Left lung (tissue), 10 donors: Measurements from ENCODE around the gene ENTR1. TPM values are rescaled to one million over a fixed set of nuclear protein-coding genes. Genes with fewer than 3 reads are reported as not detected.
A peak's percentile ranks its signal among the peaks of the same experiment; 100 is the strongest.

Experiments used
- ATAC-seq: fragments of 200-7000 bp; cut with Tn5 transposase; one replicate; pipeline ENCODE4 v1.9.1; 2020; ENCODE audit warnings: moderate library complexity
- DNase-seq, 4 donors: peaks; one replicate each; pipeline ENCODE4 v3.0.0-alpha.2; 2013 to 2020
- H3K27ac ChIP-seq, 2 donors: fragments of 200-600 bp; sonication (generic) in 1 of 2; one replicate each; pipeline versions ENCODE4 v1.5.0 to v1.8.0; 2020 to 2021
- H3K27me3 ChIP-seq, 2 donors: fragments of 200-600 bp; sonication (generic) in 1 of 2; one replicate each; pipeline versions ENCODE4 v1.5.0 to v1.8.0; 2020 to 2021
- H3K36me3 ChIP-seq, 2 donors: fragments of 200-600 bp; sonication (generic) in 1 of 2; one replicate each; pipeline versions ENCODE4 v1.5.0 to v1.8.0; 2020 to 2021
- H3K4me1 ChIP-seq, 2 donors: fragments of 200-600 bp; one replicate each; pipeline ENCODE4 v1.8.0; 2021
- H3K4me3 ChIP-seq, 2 donors: fragments of 200-600 bp; sonication (generic) in 1 of 2; one replicate each; pipeline versions ENCODE4 v1.5.0 to v1.8.0; 2020 to 2021; ENCODE audit warnings: mild to moderate bottlenecking in 1 of 2
- H3K9me3 ChIP-seq, 2 donors: fragments of 200-600 bp; sonication (generic) in 1 of 2; one replicate each; pipeline versions ENCODE4 v1.5.0 to v1.8.0; 2020 to 2021
- intact Hi-C, 2 donors: fragments of 100-400 bp; cut with DNase I; formaldehyde crosslinking; loops; one replicate each; pipeline versions ENCODE4 v1.11.2 to v1.14.2; 2022
- polyA plus RNA-seq, 6 donors: library from polyadenylated mRNA; unstranded; fragments of 120-200 nt; gene quantifications; one replicate each; pipeline ENCODE4 v1.2.1, GENCODE V29; 2013; ENCODE audit not compliant: insufficient read length in 6 of 6
- total RNA-seq, 2 donors: library from RNA; stranded (reverse); fragmentation: NEBNext Ultra II Directional; extraction: Animal tissue kit (Norgen Biotek cat#: 25700); gene quantifications; one replicate each; pipeline ENCODE4 v1.2.1, GENCODE V29; 2021
- TF ChIP-seq, protein P1 (sequence below), 2 donors: fragments of 200-600 bp; sonication (generic) in 1 of 2; IDR thresholded peaks; one replicate each; pipeline versions ENCODE4 v1.5.0 to v1.8.0; 2021; ENCODE audit warnings: antibody characterized with exemption in 2 of 2
- donor health status: DM: no; HTN: yes; CAD: no.
- donor health status: DM: no; HTN: no; CAD: no.

The ENTR1 gene
- total and polyA plus RNA-seq, 8 donors = 37.8 to 64.5 (median 51.8) TPM

DNA sequence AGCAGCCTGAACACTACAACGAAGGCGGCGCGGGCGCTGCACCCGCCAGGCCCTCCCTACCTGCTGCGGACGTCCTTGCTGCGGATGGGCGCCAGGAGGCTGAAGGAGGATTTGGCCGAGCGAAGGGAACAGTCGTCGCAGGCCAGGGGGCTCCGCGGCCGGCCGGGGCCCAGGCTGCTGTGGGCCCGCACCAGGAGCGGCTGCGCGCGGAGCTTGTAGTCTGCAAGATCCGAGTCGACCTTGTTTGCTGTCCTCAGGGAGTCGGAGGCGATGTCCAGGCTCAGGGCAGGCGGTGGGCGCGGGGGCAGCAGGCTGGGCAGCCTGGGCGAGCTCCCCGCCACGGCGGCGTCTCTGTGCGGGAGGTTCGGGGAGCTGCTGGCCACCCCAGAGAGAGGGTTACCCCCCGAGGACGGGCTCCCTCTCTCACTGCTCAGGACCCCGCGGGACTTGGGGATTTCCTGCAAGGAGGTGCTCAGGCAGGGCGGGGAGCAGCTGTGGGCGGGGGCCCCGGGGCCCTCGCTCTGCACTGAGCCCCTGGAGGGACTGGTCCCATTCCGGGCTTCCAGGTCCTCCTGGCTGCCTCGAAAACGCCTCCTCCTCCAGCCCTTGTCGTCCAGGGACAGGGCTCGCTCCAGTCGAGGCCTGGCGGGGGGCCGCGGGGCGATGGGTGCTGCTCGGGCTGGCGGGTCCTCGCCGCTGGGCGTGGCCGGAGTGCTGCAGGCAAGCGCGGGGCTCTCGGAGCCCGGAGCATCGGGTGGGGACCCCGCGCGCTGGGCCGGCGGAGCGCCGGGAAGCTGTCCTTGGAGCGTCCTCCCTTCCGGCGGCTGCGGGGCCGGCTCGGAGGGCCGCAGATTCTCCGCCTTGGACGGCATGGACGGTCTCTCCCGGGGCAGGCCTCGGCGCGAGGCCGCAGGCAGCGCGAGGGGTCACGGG, 28.4 kb upstream of the ENTR1 start:
- H3K4me1 ChIP-seq = peaks cover 13 to 41% of the 10 kb centered on the region in 2 donors
- H3K27me3 ChIP-seq = peaks cover 0 to 11% of the 10 kb centered on the region in 2 donors
- H3K36me3 ChIP-seq = peaks cover 0 to 46% of the 10 kb centered on the region in 2 donors
- H3K27ac ChIP-seq = peak overlapping the region in 1 of 2 donors; percentile 75
- no peaks in the 10 kb centered on the region for H3K9me3 ChIP-seq
- intact Hi-C loops = no loop called here
- peak overlapping the region; percentile 91 to 92 for H3K4me3 ChIP-seq
- TF ChIP-seq, protein P1, sequence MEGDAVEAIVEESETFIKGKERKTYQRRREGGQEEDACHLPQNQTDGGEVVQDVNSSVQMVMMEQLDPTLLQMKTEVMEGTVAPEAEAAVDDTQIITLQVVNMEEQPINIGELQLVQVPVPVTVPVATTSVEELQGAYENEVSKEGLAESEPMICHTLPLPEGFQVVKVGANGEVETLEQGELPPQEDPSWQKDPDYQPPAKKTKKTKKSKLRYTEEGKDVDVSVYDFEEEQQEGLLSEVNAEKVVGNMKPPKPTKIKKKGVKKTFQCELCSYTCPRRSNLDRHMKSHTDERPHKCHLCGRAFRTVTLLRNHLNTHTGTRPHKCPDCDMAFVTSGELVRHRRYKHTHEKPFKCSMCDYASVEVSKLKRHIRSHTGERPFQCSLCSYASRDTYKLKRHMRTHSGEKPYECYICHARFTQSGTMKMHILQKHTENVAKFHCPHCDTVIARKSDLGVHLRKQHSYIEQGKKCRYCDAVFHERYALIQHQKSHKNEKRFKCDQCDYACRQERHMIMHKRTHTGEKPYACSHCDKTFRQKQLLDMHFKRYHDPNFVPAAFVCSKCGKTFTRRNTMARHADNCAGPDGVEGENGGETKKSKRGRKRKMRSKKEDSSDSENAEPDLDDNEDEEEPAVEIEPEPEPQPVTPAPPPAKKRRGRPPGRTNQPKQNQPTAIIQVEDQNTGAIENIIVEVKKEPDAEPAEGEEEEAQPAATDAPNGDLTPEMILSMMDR (IDR thresholded peaks at IDR 0.05) = no peak
- ATAC-seq (peak; percentile 45), DNase-seq (peak in 3 of 4 donors; percentile 5 to 87 (median 13))

DNA sequence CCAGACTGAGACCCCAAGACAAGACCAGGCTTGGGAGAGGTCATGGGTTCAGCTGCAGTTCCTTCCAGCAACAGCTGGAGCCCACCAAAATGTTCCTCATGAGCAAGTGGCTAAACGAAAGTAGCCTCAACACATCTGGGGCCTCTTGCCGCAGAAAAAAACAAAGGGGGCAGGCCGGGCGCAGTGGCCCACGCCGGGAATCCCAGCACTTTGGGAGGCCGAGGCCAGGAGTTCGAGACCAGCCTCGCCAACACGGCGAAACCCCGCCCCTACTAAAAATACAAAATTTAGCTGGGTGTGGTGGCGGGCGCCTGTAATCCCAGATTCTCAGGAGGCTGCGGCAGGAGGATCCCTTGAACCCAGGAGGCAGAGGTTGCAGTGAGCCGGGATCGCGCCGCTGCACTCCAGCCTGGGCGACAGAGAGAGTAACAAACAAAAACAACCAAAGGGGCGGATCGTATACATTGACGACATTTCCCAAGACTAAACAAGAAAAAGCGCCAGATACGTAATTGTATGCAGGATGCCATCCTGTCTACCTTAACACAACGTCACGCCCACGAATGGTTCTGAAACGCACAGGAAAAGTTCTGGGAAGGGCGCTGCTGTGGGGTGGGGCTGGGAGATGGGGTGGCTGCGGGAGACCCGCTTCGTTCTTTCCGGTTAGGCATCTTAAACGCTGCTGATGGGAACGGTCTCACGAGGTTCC, 27.6 kb upstream of the ENTR1 start:
- H3K4me1 ChIP-seq = peaks cover 13 to 41% of the 10 kb centered on the region in 2 donors
- no peak for ATAC-seq
- peak in 1 of 4 donors; percentile 45 for DNase-seq
- H3K9me3 ChIP-seq = no peaks in the 10 kb centered on the region
- TF ChIP-seq, protein P1 (IDR thresholded peaks at IDR 0.05) = no peak
- peak overlapping the region; percentile 91 to 92 for H3K4me3 ChIP-seq
- peaks cover 0 to 11% of the 10 kb centered on the region in 2 donors for H3K27me3 ChIP-seq
- H3K27ac ChIP-seq = no peak overlapping the region
- intact Hi-C loops = no loop called here
- H3K36me3 ChIP-seq = peaks cover 0 to 46% of the 10 kb centered on the region in 2 donors

DNA sequence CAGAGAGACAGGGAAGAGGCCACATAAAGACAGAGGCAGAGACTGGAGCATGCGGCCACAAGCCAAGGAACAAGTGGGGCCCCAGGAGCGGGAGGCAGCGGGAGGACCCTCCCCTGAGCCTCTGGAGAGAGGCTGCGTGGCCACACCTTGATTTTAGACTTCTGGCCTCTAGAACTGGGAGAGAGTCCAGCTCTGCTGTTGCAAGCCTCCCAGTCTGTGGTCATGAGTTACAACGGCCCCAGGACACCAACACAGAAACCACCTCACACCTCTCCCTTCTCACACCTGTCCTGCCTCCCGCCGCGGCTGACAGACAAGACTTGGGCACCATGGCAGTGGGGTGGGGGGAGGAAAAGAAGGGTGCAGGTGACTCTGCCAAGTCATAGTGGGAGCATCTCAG, 27.0 kb upstream of the ENTR1 start:
- no peaks in the 10 kb centered on the region for H3K9me3 ChIP-seq
- peak; percentile 4 for ATAC-seq
- peaks cover 13 to 41% of the 10 kb centered on the region in 2 donors for H3K4me1 ChIP-seq
- H3K36me3 ChIP-seq = peaks cover 0 to 46% of the 10 kb centered on the region in 2 donors
- H3K4me3 ChIP-seq = peak overlapping the region; percentile 91 to 92
- TF ChIP-seq, protein P1 (IDR thresholded peaks at IDR 0.05) = no peak
- DNase-seq = no peak
- no peak overlapping the region for H3K27ac ChIP-seq
- H3K27me3 ChIP-seq = peaks cover 0 to 11% of the 10 kb centered on the region in 2 donors
- intact Hi-C loops = no loop called here

DNA sequence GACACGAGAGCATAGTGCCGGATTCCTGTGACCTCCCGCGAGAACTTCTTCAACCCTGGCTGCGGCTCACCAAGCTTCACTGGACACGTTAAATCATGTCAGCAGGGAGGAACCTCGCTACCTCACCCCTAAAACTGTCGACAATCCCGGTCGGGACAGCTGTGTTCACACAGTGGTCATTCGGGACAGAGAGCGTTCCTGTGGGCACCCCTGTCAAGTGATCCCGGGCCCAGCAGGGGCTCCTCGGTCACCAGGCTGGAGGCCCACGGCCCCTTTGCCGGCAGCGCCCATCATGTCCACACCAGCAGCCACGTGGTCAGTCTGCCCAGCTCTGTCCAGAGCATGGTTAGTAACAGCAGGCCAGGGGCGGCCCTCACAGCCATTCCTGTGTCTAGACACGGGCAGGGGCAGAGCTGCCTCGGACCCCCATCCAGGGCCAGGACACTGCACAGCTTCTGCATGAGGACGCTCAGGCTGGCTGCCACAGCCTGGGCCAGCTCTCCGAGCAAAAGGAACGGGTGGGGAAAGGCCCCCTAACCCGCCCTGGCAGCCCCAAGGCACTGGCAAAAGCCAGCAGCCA, 25.7 kb upstream of the ENTR1 start:
- TF ChIP-seq, protein P1 (IDR thresholded peaks at IDR 0.05) = no peak
- Histone ChIP-seq H3K27me3 (peaks cover 0 to 11% of the 10 kb centered on the region in 2 donors), H3K4me1 (peaks cover 13 to 41% of the 10 kb centered on the region in 2 donors), H3K9me3 (no peaks in the 10 kb centered on the region), H3K27ac (no peak overlapping the region), H3K36me3 (peaks cover 0 to 40% of the 10 kb centered on the region in 2 donors), H3K4me3 (no peak overlapping the region)
- DNase-seq (peak in 1 of 4 donors; percentile 70), ATAC-seq (no peak)
- intact Hi-C loops = no loop called here
